Measurements from ENCODE around the gene CPA2.

The CPA2 gene

GRCh38 chr7:130286881-130287280 is 20.2 kb downstream of the CPA2 start:
- TF ChIP-seq, protein P1, sequence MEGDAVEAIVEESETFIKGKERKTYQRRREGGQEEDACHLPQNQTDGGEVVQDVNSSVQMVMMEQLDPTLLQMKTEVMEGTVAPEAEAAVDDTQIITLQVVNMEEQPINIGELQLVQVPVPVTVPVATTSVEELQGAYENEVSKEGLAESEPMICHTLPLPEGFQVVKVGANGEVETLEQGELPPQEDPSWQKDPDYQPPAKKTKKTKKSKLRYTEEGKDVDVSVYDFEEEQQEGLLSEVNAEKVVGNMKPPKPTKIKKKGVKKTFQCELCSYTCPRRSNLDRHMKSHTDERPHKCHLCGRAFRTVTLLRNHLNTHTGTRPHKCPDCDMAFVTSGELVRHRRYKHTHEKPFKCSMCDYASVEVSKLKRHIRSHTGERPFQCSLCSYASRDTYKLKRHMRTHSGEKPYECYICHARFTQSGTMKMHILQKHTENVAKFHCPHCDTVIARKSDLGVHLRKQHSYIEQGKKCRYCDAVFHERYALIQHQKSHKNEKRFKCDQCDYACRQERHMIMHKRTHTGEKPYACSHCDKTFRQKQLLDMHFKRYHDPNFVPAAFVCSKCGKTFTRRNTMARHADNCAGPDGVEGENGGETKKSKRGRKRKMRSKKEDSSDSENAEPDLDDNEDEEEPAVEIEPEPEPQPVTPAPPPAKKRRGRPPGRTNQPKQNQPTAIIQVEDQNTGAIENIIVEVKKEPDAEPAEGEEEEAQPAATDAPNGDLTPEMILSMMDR (IDR thresholded peaks at IDR 0.05; ENCODE audit: extremely low read depth, insufficient read depth, missing control alignments), result no peak
- in situ Hi-C loops (cut with MboI; ENCODE audit: low pct_unique_long_range_greater_than_20kb, low sequenced_read_pairs, unreplicated experiment), result no loop called here
- DNase-seq (ENCODE audit: low spot score), result no peak

GRCh38 chr7:130288168-130288567 is 21.5 kb downstream of the CPA2 start:
- in situ Hi-C loops (cut with MboI; ENCODE audit: low pct_unique_long_range_greater_than_20kb, low sequenced_read_pairs, unreplicated experiment), result no loop called here
- TF ChIP-seq, protein P1 (IDR thresholded peaks at IDR 0.05; ENCODE audit: extremely low read depth, insufficient read depth, missing control alignments), result no peak
- no peak for DNase-seq (ENCODE audit: low spot score)

DNA sequence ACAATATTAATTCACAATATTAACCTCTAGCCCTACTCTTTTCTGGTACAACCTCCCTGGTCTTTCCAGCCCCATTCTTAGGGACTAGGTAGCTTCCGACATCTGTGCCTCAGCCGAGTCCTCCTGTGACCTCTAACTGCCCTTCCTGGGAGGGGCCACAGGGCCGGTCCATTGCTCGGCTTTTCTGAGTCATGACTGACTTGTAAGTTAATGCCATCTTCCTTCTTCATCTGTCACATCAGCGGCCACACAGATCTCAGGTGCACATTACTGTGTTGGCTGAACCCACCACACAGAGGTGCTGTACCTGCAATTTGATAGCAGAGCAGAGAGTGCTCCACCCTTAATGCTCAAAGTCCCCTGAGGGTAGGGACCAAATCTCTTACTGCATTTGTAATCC is 22.2 kb downstream of the CPA2 start:
- TF ChIP-seq, protein P1 (IDR thresholded peaks at IDR 0.05; ENCODE audit: extremely low read depth, insufficient read depth, missing control alignments), result no peak
- in situ Hi-C loops (cut with MboI; ENCODE audit: low pct_unique_long_range_greater_than_20kb, low sequenced_read_pairs, unreplicated experiment), result no loop called here
- DNase-seq (ENCODE audit: low spot score), result no peak

DNA sequence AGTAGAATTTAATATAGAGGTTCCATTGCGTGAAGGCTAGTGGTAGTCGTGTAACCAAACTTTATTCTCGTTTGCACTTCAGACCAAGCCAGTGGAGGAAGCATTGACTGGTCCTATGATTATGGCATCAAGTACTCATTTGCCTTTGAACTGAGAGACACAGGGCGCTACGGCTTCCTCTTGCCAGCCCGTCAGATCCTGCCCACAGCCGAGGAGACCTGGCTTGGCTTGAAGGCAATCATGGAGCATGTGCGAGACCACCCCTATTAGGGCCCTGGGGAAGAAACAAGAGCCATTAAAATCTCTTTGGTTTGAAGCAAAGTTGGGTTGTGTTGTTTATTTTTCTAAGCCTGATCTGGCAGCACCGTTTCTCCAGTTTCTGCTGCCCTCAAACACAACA is 22.8 kb downstream of the CPA2 start:
- TF ChIP-seq, protein P1 (IDR thresholded peaks at IDR 0.05; ENCODE audit: extremely low read depth, insufficient read depth, missing control alignments), result no peak
- no peak for DNase-seq (ENCODE audit: low spot score)
- in situ Hi-C loops (cut with MboI; ENCODE audit: low pct_unique_long_range_greater_than_20kb, low sequenced_read_pairs, unreplicated experiment), result no loop called here

GRCh38 chr7:130290745-130291144 is 24.1 kb downstream of the CPA2 start:
- in situ Hi-C loops (cut with MboI; ENCODE audit: low pct_unique_long_range_greater_than_20kb, low sequenced_read_pairs, unreplicated experiment), result no loop called here
- no peak for DNase-seq (ENCODE audit: low spot score)
- TF ChIP-seq, protein P1 (IDR thresholded peaks at IDR 0.05; ENCODE audit: extremely low read depth, insufficient read depth, missing control alignments), result no peak

DNA sequence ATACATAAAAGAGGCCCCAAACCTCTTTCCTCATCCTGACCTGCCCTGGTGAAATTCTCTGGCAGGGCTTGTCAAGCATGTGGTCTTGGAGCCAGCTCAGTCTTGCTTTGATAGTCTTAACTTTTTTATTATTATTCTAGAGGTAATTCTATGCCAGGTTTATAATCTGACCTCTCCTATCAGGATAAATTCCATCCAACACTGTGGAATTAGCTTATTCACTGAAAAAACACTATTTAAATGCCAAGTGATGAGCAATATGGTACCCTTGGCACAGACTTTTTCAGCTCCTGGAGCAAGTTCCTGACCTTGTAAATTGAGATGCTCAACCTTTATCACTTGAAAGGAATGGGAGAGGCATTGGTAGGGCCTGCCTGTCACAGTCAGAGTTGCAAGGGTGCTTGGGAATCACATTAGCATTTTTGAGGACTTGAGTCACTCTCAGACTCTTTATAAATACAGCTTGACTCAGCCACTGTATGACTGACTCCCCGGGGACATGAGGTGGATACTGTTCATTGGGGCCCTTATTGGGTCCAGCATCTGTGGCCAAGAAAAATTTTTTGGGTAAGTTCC is 26.1 kb downstream of the CPA2 start, which contains the start of gene CPA4:
Gene CPA4 (plus strand): TSS at position 480 of the 576 bp plus-strand sequence. CDS start 20 bp downstream, at position 500.
- TF ChIP-seq, protein P1 (IDR thresholded peaks at IDR 0.05; ENCODE audit: extremely low read depth, insufficient read depth, missing control alignments), result no peak
- in situ Hi-C loops (cut with MboI; ENCODE audit: low pct_unique_long_range_greater_than_20kb, low sequenced_read_pairs, unreplicated experiment), result no loop called here
- no peak for DNase-seq (ENCODE audit: low spot score)

Measured in GM13977 (cell line).